Measurements from ENCODE around the gene GDNF. TPM values are rescaled to one million over a fixed set of nuclear protein-coding genes. Genes with fewer than 3 reads are reported as not detected.
A peak's percentile ranks its signal among the peaks of the same experiment; 100 is the strongest.
"Not testable (repeated sequence)": the region's sequence is repeated elsewhere in the genome, so short reads cannot be mapped to it uniquely, and the experiment has no call there.

GDNF gene
- not detected in 2 replicates for total RNA-seq (2014; rRNA removed; shearing (Covaris generic))

- DNase-seq (ENCODE audit: low spot score) = peak; percentile 34
Measured at GRCh38 chr5:37839407-37840052, at the start of gene GDNF. Gene GDNF (minus strand): TSS chr5:37840041. CDS start chr5:37834796, 5,245 bp downstream.

GRCh38 chr5:37888476-37888875 is 48.6 kb upstream of the GDNF start:
- DNase-seq (ENCODE audit: low spot score) = no peak

GRCh38 chr5:37886242-37886905 is 46.5 kb upstream of the GDNF start:
- no peak for DNase-seq (ENCODE audit: low spot score)

GRCh38 chr5:37882636-37883035 is 42.8 kb upstream of the GDNF start:
- DNase-seq (ENCODE audit: low spot score) = peak; percentile 19

- DNase-seq (ENCODE audit: low spot score) = no peak
Measured at GRCh38 chr5:37881359-37881758, 41.5 kb upstream of the GDNF start.

DNA sequence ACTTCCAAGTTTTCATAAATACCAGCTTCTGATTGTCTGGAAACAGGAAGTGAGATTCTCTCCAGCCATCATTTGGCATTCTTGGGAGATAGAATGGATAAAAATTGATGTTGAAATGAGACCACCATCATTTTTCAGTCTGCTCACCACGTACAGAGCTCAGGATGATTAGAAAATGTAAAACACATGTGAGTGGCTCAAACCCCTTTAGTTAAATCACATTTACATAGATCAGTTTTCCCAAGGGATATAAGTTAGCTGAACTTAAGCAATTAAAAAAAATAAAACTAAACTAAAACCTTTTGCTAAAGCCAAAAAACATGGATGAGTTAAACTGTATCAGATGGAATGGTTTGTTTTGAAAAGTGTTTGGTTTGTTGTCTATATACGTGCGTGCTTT is 37.1 kb upstream of the GDNF start:
- DNase-seq (ENCODE audit: low spot score) = no peak

DNA sequence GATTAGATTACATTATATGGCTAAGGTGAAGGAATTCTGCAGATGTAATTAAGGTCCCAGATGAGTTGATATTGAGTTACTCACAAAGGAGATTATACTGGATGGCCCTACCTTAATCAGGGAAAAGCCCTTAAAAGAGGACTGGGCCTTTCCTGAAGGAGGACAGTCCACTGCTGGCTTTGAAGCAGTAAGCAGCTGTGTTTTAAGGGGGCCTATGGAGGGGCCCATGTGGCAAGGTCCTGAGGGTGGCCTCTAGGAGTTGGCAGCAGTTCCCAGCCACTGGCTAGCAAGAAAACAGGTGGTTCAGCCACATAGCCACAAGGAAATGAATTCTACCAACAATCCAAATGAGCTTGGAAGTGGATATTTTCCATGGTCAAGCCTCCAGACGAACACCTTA is 36.4 kb upstream of the GDNF start:
- DNase-seq (ENCODE audit: low spot score) = no peak

- peak; percentile 68 for DNase-seq (ENCODE audit: low spot score)
Measured at GRCh38 chr5:37875051-37875787, 35.4 kb upstream of the GDNF start.

DNA sequence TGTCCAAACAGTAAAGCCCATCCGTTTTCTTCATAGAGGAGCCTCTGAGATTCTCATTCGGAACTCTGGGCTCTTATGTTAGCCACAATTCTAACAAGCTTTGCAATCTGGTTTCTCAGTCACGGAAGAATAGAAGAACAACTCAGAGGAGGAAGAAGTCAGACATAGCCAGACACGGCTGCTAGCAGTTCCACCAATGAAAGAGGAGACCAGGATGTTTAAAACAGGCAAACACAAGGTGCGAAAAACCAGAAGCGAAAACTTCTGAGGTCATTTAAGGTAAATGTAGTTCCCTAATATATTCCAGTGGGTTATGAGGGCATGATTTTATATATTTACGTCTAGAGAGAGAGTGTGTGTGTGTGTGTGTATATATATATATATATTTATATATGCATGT is 34.1 kb upstream of the GDNF start:
- DNase-seq (ENCODE audit: low spot score) = no peak

DNA sequence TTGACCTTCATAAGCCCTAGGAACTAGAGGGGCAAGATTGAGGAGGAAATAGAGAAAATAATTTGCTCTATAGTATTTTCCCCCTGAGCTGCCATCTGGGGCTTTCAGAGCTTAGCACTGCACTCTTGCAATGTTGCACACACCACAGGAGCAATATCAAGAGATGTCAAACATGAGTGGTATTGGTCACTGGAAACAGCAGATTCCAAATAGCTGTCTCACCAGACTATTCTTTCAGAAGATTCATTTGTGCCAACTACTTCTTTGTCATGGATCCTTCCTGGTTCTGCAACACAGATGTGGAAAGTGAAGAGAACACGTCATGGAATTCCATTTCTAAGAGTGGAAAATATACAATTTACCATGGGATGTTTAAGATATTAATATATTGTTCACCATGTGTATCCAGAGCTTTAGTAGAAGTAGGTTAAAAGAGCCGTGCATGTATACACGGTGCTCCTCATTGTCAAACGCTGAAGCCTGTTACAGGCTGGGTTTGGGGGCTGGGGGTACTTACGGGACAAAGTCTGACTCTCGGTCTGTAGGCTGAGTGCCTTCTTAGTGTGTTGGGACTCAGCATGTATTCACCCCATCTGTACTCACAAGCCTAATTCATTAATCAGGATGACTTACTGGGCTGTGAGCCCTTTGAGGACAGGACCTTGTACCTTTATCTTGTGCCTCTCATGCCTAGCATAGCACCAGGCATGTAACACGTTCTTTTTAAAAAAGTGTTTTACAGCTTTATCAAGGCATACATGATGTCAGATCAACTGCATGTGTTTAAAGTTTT is 31.4 kb upstream of the GDNF start:
- DNase-seq (ENCODE audit: low spot score) = no peak

GRCh38 chr5:37869216-37869615 is 29.4 kb upstream of the GDNF start:
- no peak for DNase-seq (ENCODE audit: low spot score)

DNA sequence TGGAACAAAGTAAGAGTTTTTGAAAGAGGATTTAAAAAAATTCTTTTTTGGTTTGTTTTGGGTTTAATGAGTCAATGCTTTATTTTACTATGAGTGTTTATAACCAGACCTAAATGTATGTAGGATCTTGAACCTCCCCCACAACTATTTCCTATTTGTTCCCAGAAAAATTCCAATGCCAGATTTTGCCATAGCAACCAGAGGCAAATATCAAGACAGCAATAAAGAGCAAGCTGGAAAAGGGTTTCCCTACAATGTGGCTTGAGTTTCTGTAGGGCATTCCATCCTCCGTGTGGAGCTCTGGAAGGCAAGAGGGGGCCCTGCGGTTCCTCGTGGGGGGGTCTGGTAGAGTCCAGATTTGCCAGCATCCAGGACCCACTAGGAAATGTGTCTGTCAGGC is 27.8 kb upstream of the GDNF start:
- no peak for DNase-seq (ENCODE audit: low spot score)

DNA sequence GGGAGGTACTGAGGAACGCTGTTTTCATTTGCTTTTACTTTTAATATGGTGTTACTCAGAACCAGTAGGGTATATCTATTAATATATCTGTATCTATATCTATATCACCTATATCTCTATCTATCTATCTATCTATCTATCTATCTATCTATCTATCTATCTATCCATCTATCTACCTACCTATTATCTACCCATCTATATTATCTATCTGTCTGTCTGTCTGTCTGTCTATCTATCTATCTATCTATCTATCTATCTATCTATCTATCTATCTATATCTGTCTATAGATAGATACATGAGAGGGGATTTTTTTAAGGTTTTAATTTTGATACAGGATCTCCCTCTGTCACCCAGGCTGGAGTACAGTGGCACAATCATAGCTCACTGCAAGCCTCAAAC is 23.1 kb upstream of the GDNF start:
- not testable (repeated sequence) for DNase-seq (ENCODE audit: low spot score)

DNA sequence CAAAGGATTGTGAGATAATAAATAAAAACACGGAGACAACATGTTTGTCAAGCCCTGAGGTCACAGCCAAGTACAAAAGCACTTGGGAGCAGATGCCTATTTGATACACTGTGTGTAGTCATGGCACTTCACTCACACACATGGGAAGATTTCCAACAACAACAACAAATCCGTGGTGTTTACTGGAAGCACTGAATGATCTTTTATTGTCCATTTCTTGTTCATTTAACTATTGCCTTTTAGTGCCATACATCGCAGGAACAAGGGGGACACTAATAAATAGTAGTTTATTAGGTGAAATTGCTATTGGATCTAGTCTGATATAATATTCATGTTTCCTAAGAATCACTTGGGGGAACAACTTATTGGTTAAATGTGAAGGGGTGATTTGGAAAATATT is 20.4 kb upstream of the GDNF start:
- no peak for DNase-seq (ENCODE audit: low spot score)

DNA sequence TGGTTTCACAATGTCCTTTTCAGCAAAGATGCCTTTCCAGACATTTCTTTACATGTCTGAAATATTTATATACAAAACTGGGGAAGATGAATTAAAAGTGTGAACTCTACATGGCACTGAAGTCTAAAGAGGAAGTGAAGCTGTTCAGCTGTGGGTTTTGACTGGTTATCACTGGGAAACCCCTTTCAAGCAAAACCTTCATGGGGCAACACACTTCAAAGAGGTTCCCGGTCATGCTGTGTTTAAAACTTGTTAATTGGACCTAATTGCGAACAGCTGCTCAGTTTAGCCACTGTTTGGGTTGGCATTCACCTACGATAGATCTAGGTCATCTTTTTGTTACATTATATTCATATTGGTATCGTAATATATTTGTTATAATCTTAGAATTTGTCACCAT is 20.0 kb upstream of the GDNF start:
- DNase-seq (ENCODE audit: low spot score) = no peak

- no peak for DNase-seq (ENCODE audit: low spot score)
Measured at GRCh38 chr5:37858250-37858649, 18.4 kb upstream of the GDNF start.

GRCh38 chr5:37857696-37858095 is 17.9 kb upstream of the GDNF start:
- no peak for DNase-seq (ENCODE audit: low spot score)

DNA sequence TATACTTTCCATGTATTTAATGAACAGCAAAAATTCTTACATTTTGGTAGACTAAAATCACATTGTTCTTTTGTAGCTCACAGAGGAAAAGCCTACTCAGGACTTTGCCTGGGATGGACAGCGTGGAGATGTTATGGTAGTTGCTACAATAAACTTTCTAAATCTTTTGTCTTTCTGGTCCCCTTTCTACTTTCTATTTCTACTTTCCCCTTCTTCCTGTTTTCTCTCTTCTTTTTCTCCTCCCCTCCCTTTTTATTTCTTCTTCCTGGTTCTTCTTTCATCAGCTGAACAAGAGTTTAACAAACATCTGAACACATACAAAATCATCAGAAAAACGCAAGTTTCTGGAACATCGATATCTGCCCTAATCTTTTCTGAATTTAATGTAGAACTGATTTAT is 15.6 kb upstream of the GDNF start:
- no peak for DNase-seq (ENCODE audit: low spot score)

GRCh38 chr5:37851305-37851704 is 11.5 kb upstream of the GDNF start:
- no peak for DNase-seq (ENCODE audit: low spot score)

GRCh38 chr5:37850226-37850865 is 10.5 kb upstream of the GDNF start:
- DNase-seq (ENCODE audit: low spot score) = no peak

GRCh38 chr5:37849641-37850040 is 9.8 kb upstream of the GDNF start:
- no peak for DNase-seq (ENCODE audit: low spot score)

- DNase-seq (ENCODE audit: low spot score) = peak; percentile 66
Measured at GRCh38 chr5:37847978-37848425, 8.2 kb upstream of the GDNF start.
